HepG2 (cell line): Measurements from ENCODE around the gene GRB2. TPM values are rescaled to one million over a fixed set of nuclear protein-coding genes. Genes with fewer than 3 reads are reported as not detected.
A peak's percentile ranks its signal among the peaks of the same experiment; 100 is the strongest.

Experiments
- ARID2 ChIP-seq: sonication (generic); formaldehyde crosslinking; IDR thresholded peaks from 2 replicates; pipeline ENCODE4 v1.8.1; 2022; ENCODE audit warnings: mild to moderate bottlenecking, missing genetic modification reagents, borderline replicate concordance
- GTF2F1 ChIP-seq: fragments of 150-350 bp; IDR thresholded peaks from 2 replicates; pipeline ENCODE4 v1.6.1; 2014; ENCODE audit warnings: low read length
- GZF1 ChIP-seq: sonication (generic); formaldehyde crosslinking; IDR thresholded peaks from 2 replicates; pipeline ENCODE4 v1.5.1; 2020; ENCODE audit warnings: mild to moderate bottlenecking, missing genetic modification reagents
- HNF4A ChIP-seq: sonication (generic); formaldehyde crosslinking; IDR thresholded peaks from 2 replicates; pipeline ENCODE4 v1.4.0; 2020; ENCODE audit warnings: missing genetic modification reagents
- PAWR ChIP-seq: sonication (generic); formaldehyde crosslinking; IDR thresholded peaks from 2 replicates; pipeline ENCODE4 v1.4.0; 2020; ENCODE audit warnings: missing genetic modification reagents, mild to moderate bottlenecking, borderline replicate concordance
- THAP11 ChIP-seq: IDR thresholded peaks from 2 replicates; pipeline ENCODE4 v1.6.1; 2016; ENCODE audit warnings: missing biosample characterization, missing genetic modification reagents
- ZBTB7A ChIP-seq: sonication (generic); formaldehyde crosslinking; IDR thresholded peaks from 2 replicates; pipeline ENCODE4 v1.8.0; 2022; ENCODE audit warnings: mild to moderate bottlenecking, missing genetic modification reagents
- ZNF264 ChIP-seq: sonication (generic); formaldehyde crosslinking; IDR thresholded peaks from 2 replicates; pipeline ENCODE4 v1.4.0; 2020; ENCODE audit warnings: missing genetic modification reagents
- ZNF44 ChIP-seq: sonication (generic); formaldehyde crosslinking; IDR thresholded peaks from 2 replicates; pipeline ENCODE4 v1.5.1; 2020; ENCODE audit warnings: mild to moderate bottlenecking, missing genetic modification reagents
- ZNF879 ChIP-seq: sonication (generic); formaldehyde crosslinking; IDR thresholded peaks from 2 replicates; pipeline ENCODE4 v1.8.1; 2023; ENCODE audit warnings: missing genetic modification reagents
- polyA plus RNA-seq, 8 experiments: library from polyadenylated mRNA; depleted of rRNA in 3 of 8; stranded (reverse) in 7 of 8; unstranded in 1 of 8; fragments of >200 nt; fragmentation: Illumina TruSeq in 4 of 8; extraction: Trizol in 4 of 8; gene quantifications; 2 replicates each; pipeline versions ENCODE4 v1.2.1 to v1.2.3, GENCODE V29; 2011 to 2016; ENCODE audit warnings: low read depth in 4 of 8, missing spikeins in 1 of 8, mixed read lengths in 1 of 8; ENCODE audit not compliant: insufficient read depth in 1 of 8
- total RNA-seq, 5 experiments: library from RNA; depleted of rRNA; stranded (reverse); fragments of >200 nt; fragmentation: Illumina TruSeq; extraction: Trizol; gene quantifications; 2 replicates each; pipeline ENCODE4 v1.2.3, GENCODE V29; 2016; ENCODE audit warnings: low read depth in 1 of 5
- TF ChIP-seq, protein P1 (sequence below): sonication (generic); formaldehyde crosslinking; IDR thresholded peaks from 2 replicates; pipeline ENCODE4 v1.4.0; 2020; ENCODE audit warnings: mild to moderate bottlenecking, missing genetic modification reagents
- TF ChIP-seq, protein P2 (sequence below), 2 experiments: IDR thresholded peaks; 2 replicates each; pipeline ENCODE4 v1.6.1; 2011 to 2012; ENCODE audit warnings: low read length in 2 of 2, borderline replicate concordance in 1 of 2, low read depth in 1 of 2, mild to moderate bottlenecking in 1 of 2, moderate library complexity in 1 of 2
- TF ChIP-seq, protein P3 (sequence below): sonication (generic); formaldehyde crosslinking; IDR thresholded peaks from 2 replicates; pipeline ENCODE4 v1.4.0; 2020; ENCODE audit warnings: missing genetic modification reagents, borderline replicate concordance
- TF ChIP-seq, protein P4 (sequence below): sonication (generic); formaldehyde crosslinking; IDR thresholded peaks from 2 replicates; pipeline ENCODE4 v1.4.0; 2020; ENCODE audit warnings: missing genetic modification reagents
- TF ChIP-seq, protein P5 (sequence below): sonication (generic); formaldehyde crosslinking; IDR thresholded peaks from 2 replicates; pipeline ENCODE4 v1.4.0; 2020; ENCODE audit warnings: low read depth, mild to moderate bottlenecking, missing genetic modification reagents

The GRB2 gene
- total and polyA plus RNA-seq, 2 of the 13 experiments (the other 11 are each of a cell fraction or from before 2014, with no cell fraction given), result 84.6 to 92.3 TPM

DNA sequence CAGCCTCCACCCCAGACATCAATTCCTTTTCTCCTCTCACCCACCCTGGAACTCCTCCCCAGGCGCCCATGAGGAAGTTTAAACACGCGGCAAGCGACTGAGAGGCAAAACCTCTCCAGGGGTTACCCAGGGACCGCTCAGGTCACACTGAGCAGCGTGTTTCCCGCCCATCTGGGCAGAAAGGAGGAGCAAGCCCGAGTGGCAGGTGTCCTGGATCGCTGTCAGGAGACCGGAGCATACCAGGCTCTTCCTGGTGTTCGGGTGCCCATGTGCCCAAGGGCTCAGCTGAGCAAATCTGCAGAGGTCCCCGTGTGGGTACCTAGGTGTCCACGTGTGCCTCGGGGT lies 116.7 kb downstream of the GRB2 start (continued):
- TF ChIP-seq, protein P1, sequence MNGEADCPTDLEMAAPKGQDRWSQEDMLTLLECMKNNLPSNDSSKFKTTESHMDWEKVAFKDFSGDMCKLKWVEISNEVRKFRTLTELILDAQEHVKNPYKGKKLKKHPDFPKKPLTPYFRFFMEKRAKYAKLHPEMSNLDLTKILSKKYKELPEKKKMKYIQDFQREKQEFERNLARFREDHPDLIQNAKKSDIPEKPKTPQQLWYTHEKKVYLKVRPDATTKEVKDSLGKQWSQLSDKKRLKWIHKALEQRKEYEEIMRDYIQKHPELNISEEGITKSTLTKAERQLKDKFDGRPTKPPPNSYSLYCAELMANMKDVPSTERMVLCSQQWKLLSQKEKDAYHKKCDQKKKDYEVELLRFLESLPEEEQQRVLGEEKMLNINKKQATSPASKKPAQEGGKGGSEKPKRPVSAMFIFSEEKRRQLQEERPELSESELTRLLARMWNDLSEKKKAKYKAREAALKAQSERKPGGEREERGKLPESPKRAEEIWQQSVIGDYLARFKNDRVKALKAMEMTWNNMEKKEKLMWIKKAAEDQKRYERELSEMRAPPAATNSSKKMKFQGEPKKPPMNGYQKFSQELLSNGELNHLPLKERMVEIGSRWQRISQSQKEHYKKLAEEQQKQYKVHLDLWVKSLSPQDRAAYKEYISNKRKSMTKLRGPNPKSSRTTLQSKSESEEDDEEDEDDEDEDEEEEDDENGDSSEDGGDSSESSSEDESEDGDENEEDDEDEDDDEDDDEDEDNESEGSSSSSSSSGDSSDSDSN (CRISPR knock-in tag), result no peak
- TF ChIP-seq GZF1 (peak; percentile 27; the same call in 1 of the 2 replicates), ZNF44 (CRISPR knock-in tag) (0 out of 2 replicates have a peak, but pooled peaks have one; percentile 53), THAP11 (CRISPR knock-in tag) (no peak), ZBTB7A (CRISPR knock-in tag) (no peak), ARID2 (CRISPR knock-in tag) (no peak), HNF4A (peak; percentile 19; the same call in 1 of the 2 replicates), ZNF879 (CRISPR knock-in tag) (0 out of 2 replicates have a peak, but pooled peaks have one; percentile 32), ZNF264 (CRISPR knock-in tag) (peak; percentile 59; the same call in 1 of the 2 replicates), GTF2F1 (no peak), PAWR (CRISPR knock-in tag) (0 out of 2 replicates have a peak, but pooled peaks have one; percentile 23)
- TF ChIP-seq, protein P2, sequence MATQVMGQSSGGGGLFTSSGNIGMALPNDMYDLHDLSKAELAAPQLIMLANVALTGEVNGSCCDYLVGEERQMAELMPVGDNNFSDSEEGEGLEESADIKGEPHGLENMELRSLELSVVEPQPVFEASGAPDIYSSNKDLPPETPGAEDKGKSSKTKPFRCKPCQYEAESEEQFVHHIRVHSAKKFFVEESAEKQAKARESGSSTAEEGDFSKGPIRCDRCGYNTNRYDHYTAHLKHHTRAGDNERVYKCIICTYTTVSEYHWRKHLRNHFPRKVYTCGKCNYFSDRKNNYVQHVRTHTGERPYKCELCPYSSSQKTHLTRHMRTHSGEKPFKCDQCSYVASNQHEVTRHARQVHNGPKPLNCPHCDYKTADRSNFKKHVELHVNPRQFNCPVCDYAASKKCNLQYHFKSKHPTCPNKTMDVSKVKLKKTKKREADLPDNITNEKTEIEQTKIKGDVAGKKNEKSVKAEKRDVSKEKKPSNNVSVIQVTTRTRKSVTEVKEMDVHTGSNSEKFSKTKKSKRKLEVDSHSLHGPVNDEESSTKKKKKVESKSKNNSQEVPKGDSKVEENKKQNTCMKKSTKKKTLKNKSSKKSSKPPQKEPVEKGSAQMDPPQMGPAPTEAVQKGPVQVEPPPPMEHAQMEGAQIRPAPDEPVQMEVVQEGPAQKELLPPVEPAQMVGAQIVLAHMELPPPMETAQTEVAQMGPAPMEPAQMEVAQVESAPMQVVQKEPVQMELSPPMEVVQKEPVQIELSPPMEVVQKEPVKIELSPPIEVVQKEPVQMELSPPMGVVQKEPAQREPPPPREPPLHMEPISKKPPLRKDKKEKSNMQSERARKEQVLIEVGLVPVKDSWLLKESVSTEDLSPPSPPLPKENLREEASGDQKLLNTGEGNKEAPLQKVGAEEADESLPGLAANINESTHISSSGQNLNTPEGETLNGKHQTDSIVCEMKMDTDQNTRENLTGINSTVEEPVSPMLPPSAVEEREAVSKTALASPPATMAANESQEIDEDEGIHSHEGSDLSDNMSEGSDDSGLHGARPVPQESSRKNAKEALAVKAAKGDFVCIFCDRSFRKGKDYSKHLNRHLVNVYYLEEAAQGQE (IDR thresholded peaks at IDR 0.05; ENCODE audit: borderline replicate concordance in 1 of 2, low read depth in 1 of 2, low read length in 2 of 2), result no peak
- TF ChIP-seq, protein P3, sequence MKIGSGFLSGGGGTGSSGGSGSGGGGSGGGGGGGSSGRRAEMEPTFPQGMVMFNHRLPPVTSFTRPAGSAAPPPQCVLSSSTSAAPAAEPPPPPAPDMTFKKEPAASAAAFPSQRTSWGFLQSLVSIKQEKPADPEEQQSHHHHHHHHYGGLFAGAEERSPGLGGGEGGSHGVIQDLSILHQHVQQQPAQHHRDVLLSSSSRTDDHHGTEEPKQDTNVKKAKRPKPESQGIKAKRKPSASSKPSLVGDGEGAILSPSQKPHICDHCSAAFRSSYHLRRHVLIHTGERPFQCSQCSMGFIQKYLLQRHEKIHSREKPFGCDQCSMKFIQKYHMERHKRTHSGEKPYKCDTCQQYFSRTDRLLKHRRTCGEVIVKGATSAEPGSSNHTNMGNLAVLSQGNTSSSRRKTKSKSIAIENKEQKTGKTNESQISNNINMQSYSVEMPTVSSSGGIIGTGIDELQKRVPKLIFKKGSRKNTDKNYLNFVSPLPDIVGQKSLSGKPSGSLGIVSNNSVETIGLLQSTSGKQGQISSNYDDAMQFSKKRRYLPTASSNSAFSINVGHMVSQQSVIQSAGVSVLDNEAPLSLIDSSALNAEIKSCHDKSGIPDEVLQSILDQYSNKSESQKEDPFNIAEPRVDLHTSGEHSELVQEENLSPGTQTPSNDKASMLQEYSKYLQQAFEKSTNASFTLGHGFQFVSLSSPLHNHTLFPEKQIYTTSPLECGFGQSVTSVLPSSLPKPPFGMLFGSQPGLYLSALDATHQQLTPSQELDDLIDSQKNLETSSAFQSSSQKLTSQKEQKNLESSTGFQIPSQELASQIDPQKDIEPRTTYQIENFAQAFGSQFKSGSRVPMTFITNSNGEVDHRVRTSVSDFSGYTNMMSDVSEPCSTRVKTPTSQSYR (CRISPR knock-in tag), result no peak; the same call in 1 of the 2 replicates
- TF ChIP-seq, protein P4, sequence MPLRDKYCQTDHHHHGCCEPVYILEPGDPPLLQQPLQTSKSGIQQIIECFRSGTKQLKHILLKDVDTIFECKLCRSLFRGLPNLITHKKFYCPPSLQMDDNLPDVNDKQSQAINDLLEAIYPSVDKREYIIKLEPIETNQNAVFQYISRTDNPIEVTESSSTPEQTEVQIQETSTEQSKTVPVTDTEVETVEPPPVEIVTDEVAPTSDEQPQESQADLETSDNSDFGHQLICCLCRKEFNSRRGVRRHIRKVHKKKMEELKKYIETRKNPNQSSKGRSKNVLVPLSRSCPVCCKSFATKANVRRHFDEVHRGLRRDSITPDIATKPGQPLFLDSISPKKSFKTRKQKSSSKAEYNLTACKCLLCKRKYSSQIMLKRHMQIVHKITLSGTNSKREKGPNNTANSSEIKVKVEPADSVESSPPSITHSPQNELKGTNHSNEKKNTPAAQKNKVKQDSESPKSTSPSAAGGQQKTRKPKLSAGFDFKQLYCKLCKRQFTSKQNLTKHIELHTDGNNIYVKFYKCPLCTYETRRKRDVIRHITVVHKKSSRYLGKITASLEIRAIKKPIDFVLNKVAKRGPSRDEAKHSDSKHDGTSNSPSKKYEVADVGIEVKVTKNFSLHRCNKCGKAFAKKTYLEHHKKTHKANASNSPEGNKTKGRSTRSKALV (CRISPR knock-in tag), result peak; percentile 44; the same call in 1 of the 2 replicates
- TF ChIP-seq, protein P5, sequence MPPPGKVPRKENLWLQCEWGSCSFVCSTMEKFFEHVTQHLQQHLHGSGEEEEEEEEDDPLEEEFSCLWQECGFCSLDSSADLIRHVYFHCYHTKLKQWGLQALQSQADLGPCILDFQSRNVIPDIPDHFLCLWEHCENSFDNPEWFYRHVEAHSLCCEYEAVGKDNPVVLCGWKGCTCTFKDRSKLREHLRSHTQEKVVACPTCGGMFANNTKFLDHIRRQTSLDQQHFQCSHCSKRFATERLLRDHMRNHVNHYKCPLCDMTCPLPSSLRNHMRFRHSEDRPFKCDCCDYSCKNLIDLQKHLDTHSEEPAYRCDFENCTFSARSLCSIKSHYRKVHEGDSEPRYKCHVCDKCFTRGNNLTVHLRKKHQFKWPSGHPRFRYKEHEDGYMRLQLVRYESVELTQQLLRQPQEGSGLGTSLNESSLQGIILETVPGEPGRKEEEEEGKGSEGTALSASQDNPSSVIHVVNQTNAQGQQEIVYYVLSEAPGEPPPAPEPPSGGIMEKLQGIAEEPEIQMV, result no peak
